Pancreas (tissue), 10 donors: ENCODE data around the gene TAF9. TPM values are rescaled to one million over a fixed set of nuclear protein-coding genes. Genes with fewer than 3 reads are reported as not detected.

Experiments used
- ATAC-seq, 4 donors: fragments of 200-7000 bp; cut with Tn5 transposase; one replicate each; pipeline versions ENCODE4 v1.8.0 to v1.9.1; 2020; ENCODE audit warnings: mild to moderate bottlenecking in 4 of 4, moderate library complexity in 4 of 4
- DNase-seq, 6 donors: peaks; one replicate each; pipeline ENCODE4 v3.0.0-alpha.2; 2020
- FAIRE-seq: peaks from 2 replicates; lab custom pipeline; 2012; peaks lifted over from hg19 to GRCh38; lab: Jason Lieb, UNC
- H3K27ac ChIP-seq, 4 donors: fragments of 200-600 bp; sonication (generic); 1 replicate in 3 of 4; 2 replicates in 1 of 4; pipeline versions ENCODE4 v1.5.0 to v1.8.0; 2020
- H3K27me3 ChIP-seq, 4 donors: fragments of 200-600 bp; one replicate each; pipeline ENCODE4 v1.8.0; 2021
- H3K36me3 ChIP-seq, 3 donors: fragments of 200-600 bp; sonication (generic) in 1 of 3; one replicate each; pipeline versions ENCODE4 v1.5.0 to v1.8.0; 2020 to 2021
- H3K4me1 ChIP-seq, 3 donors: fragments of 200-600 bp; one replicate each; pipeline ENCODE4 v1.8.0; 2021
- H3K4me3 ChIP-seq, 4 donors: fragments of 200-600 bp; sonication (generic) in 2 of 4; one replicate each; pipeline versions ENCODE4 v1.5.0 to v1.8.0; 2020 to 2021
- H3K9me3 ChIP-seq, 4 donors: fragments of 200-600 bp; one replicate each; pipeline ENCODE4 v1.8.0; 2021
- WGBS, 2 donors: extraction: QIAGEN DNeasy Blood & Tissue Kit; methylation state at CpG; one replicate each; pipeline ENCODE4 v1.1.7; 2013; 5-methylcytosine and 5-hydroxymethylcytosine counted together
- intact Hi-C, 3 donors: fragments of 100-400 bp; cut with DNase I; formaldehyde crosslinking; loops; one replicate each; pipeline versions ENCODE4 v1.11.1 to v1.14.2; 2022
- polyA plus RNA-seq, 2 donors: library from polyadenylated mRNA; stranded (reverse); fragments of 200-250 nt; gene quantifications; one replicate each; pipeline ENCODE4 v1.2.3, GENCODE V29; 2013
- total RNA-seq, 6 donors: library from RNA; stranded (reverse); fragmentation: NEBNext Ultra II Directional in 4 of 6; extraction: Animal tissue kit (Norgen Biotek cat#: 25700) in 4 of 6; gene quantifications; one replicate each; pipeline versions ENCODE4 v1.2.1 to v1.2.4, GENCODE V29; 2021 to 2023
- TF ChIP-seq, protein P1 (sequence below), 4 donors: fragments of 200-600 bp; sonication (generic) in 3 of 4; IDR thresholded peaks; one replicate each; pipeline versions ENCODE4 v1.5.0 to v1.8.0; 2021; ENCODE audit warnings: antibody characterized with exemption in 4 of 4
- donor health status: healthy with polysubstance abuse.
- donor health status: DM: no; HTN: no; CAD: no; lungs with moderate emphysema.
- donor health status: DM: no; HTN: no; CAD: no.
- donor health status: control.
- donor health status: control.
- donor health status: Bipolar disorder and iron deficiency.
- donor health status: DM: yes; HTN: yes; CAD: no.
- donor health status: DM: no; HTN: no; CAD: no.
- donor health status: DM: no; HTN: no; CAD: no.
- donor health status: DM: yes; HTN: yes; CAD: no.

The TAF9 gene, protein sequence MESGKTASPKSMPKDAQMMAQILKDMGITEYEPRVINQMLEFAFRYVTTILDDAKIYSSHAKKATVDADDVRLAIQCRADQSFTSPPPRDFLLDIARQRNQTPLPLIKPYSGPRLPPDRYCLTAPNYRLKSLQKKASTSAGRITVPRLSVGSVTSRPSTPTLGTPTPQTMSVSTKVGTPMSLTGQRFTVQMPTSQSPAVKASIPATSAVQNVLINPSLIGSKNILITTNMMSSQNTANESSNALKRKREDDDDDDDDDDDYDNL
- total RNA-seq (10 to 100 TPM; 15.6 to 28.9 (median 24.0) TPM), polyA plus RNA-seq (10 to 100 TPM; 25.2 to 34.8 TPM)

DNA sequence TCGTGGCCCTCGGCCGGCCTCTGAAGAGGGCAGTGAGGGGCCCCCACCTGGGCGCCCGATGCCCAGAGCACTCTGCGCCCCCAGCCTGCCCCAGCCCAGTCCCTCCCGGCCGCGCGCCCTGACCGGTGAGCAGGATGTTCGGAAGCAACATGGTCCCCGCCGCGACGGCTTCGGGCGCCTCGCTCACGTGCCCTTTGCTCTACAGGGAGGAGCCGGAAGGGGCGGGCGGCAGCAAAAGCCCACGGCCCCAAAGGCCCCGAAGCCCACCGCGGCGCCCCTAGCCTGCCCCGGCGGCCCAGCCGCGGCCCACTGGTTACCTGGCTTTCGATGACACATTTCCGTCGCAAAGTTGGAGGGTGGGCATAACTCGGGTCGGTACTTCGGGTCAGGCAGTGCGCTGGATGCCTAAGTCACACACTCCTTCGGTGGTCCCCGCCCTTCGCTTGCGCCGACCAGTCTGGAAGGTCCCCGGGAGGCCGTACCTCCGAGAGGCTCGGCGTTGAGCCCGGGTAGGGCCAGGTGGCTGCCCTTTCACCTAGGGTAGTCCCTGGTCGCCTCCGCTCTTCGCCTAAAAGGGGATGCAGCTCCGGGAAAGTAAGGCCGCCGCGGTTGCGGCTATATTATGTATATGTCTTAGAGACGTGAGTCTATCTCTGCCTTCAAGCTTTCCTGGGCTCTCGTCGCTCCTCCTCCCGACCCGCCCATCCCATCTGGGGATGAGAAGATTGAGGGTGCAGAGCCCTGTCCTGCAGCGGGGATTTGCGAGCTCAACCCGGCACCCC, at the start of gene TAF9, which contains the start of the genes AK6 and RAD17:
TSS of gene TAF9 (minus strand) at position 181 of the 782 bp plus-strand sequence. CDS start 3,783 bp downstream, outside the sequence.
TSS of gene AK6 (minus strand) at position 181 of the 782 bp plus-strand sequence. CDS start at position 151, 30 bp downstream.
TSS of gene RAD17 (plus strand) at position 479 of the 782 bp plus-strand sequence. CDS start 2,391 bp downstream, outside the sequence.
- Histone ChIP-seq H3K9me3 (no peaks in the 10 kb centered on the region), H3K27me3 (no peaks in the 10 kb centered on the region), H3K36me3 (peaks cover 0 to 17% (median 9%) of the 10 kb centered on the region in 3 donors), H3K27ac (peak within 1 kb of the TSS; percentile 98 to 100 (median 99)), H3K4me1 (peaks cover 5 to 18% (median 6%) of the 10 kb centered on the region in 3 donors), H3K4me3 (peak within 1 kb of the TSS; percentile 66 to 85 (median 73))
- 0% methylated on average over 48 to 66 of the region's 66 CpGs for WGBS, 2 donors
- intact Hi-C loops, result no loop called here
- TF ChIP-seq, protein P1, sequence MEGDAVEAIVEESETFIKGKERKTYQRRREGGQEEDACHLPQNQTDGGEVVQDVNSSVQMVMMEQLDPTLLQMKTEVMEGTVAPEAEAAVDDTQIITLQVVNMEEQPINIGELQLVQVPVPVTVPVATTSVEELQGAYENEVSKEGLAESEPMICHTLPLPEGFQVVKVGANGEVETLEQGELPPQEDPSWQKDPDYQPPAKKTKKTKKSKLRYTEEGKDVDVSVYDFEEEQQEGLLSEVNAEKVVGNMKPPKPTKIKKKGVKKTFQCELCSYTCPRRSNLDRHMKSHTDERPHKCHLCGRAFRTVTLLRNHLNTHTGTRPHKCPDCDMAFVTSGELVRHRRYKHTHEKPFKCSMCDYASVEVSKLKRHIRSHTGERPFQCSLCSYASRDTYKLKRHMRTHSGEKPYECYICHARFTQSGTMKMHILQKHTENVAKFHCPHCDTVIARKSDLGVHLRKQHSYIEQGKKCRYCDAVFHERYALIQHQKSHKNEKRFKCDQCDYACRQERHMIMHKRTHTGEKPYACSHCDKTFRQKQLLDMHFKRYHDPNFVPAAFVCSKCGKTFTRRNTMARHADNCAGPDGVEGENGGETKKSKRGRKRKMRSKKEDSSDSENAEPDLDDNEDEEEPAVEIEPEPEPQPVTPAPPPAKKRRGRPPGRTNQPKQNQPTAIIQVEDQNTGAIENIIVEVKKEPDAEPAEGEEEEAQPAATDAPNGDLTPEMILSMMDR (IDR thresholded peaks at IDR 0.05), result no peak
- ATAC-seq (peak; percentile 96 to 99 (median 98)), DNase-seq (peak; percentile 89 to 97 (median 92)), FAIRE-seq (no peak)

- DNase-seq (no peak), FAIRE-seq (no peak), ATAC-seq (no peak)
- TF ChIP-seq, protein P1 (IDR thresholded peaks at IDR 0.05), result no peak
- Histone ChIP-seq H3K27me3 (no peaks in the 10 kb centered on the region), H3K4me3 (no peak overlapping the region), H3K4me1 (peaks cover 0 to 18% (median 4%) of the 10 kb centered on the region in 3 donors), H3K9me3 (no peaks in the 10 kb centered on the region), H3K36me3 (peaks cover 0 to 14% (median 0%) of the 10 kb centered on the region in 3 donors), H3K27ac (no peak overlapping the region)
- intact Hi-C loops, result loop anchor here in 1 of 3 donors (5.0 kb wide), 1 partner anchor 34 kb away; no protein-coding TSS in a partner anchor
- WGBS, 2 donors, result 96 to 97% methylated on average over 3 of the region's 3 CpGs
Observed at GRCh38 chr5:69418554-69418953, 49.2 kb upstream of the TAF9 start.

GRCh38 chr5:69416699-69417098, 47.4 kb upstream of the TAF9 start:
- no peak for FAIRE-seq
- intact Hi-C loops, result loop anchor here in 1 of 3 donors (5.0 kb wide), 1 partner anchor 36 kb away; no protein-coding TSS in a partner anchor
- peaks cover 0 to 18% (median 4%) of the 10 kb centered on the region in 3 donors for H3K4me1 ChIP-seq
- no peaks in the 10 kb centered on the region for H3K9me3 ChIP-seq
- H3K36me3 ChIP-seq, result peaks cover 0 to 14% (median 0%) of the 10 kb centered on the region in 3 donors
- no peaks in the 10 kb centered on the region for H3K27me3 ChIP-seq
- TF ChIP-seq, protein P1 (IDR thresholded peaks at IDR 0.05), result no peak
- DNase-seq, result no peak
- peak overlapping the region in 3 of 4 donors; percentile 59 to 66 (median 60) for H3K4me3 ChIP-seq
- no peak for ATAC-seq
- H3K27ac ChIP-seq, result peak overlapping the region in 3 of 4 donors; percentile 86 to 91 (median 90)

DNA sequence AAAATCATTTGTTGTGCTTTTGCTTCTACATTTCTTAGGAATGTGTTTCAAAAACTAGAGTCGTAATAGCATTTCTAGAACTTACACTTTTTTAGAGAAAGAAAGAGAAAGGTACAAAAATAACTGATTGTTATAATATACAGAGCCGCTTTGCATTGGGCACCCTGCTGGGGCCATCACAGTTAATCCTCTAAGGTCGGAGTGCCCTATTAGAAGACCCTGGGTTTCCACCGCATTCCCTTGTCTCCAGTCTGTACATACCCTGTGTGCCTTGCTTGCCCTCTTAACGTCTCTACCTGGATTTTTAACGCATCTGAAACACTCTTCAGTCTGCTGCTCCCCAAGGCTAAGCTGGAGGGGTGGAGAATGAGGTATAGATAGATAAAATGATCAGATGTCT, 46.9 kb upstream of the TAF9 start:
- ATAC-seq (peak in 2 of 4 donors; percentile 15 to 22), DNase-seq (no peak), FAIRE-seq (no peak)
- Histone ChIP-seq H3K4me3 (peak overlapping the region; percentile 38 to 66 (median 60)), H3K4me1 (peaks cover 0 to 17% (median 4%) of the 10 kb centered on the region in 3 donors), H3K27ac (peak overlapping the region in 3 of 4 donors; percentile 86 to 91 (median 90)), H3K9me3 (no peaks in the 10 kb centered on the region), H3K27me3 (no peaks in the 10 kb centered on the region), H3K36me3 (peaks cover 0 to 14% (median 0%) of the 10 kb centered on the region in 3 donors)
- 18 to 21% methylated on average over 6 of the region's 6 CpGs for WGBS, 2 donors
- TF ChIP-seq, protein P1 (IDR thresholded peaks at IDR 0.05), result no peak
- intact Hi-C loops, result loop anchor here in 1 of 3 donors (5.0 kb wide), 1 partner anchor 36 kb away; no protein-coding TSS in a partner anchor
